HepG2 (cell line): ENCODE measurements around the gene EIF4G1. TPM values are rescaled to one million over a fixed set of nuclear protein-coding genes. Genes with fewer than 3 reads are reported as not detected.

Experiments
- ATAC-seq: fragments of 200-7000 bp; cut with Tn5 transposase; 3 replicates; pipeline ENCODE4 v1.9.1; 2020; ENCODE audit warnings: mild to moderate bottlenecking, moderate library complexity
- BruUV-seq: library from RNA; stranded (reverse); fragments of 400-500 nt; replicated peaks from 2 replicates; lab custom pipeline; 2021; lab: Mats Ljungman, UMichigan
- CTCF ChIA-PET: fragments of 300-600 bp; formaldehyde crosslinking; extraction: SDS; loops from one replicate; lab custom pipeline; 2021; ENCODE audit warnings: low total read pairs, inconsistent platforms, low intra/inter-chr PET ratio; lab: Yijun Ruan, JAX
- POLR2A ChIA-PET: fragments of 350-600 bp; sonication (Branson Sonifier 250); formaldehyde crosslinking; loops from one replicate; lab custom pipeline; 2020; ENCODE audit warnings: antibody characterized with exemption, inconsistent platforms; lab: Yijun Ruan, JAX
- DNase-seq: peaks from one replicate; pipeline ENCODE4 v3.0.0-alpha.2; 2015; ENCODE audit warnings: low spot score
- FAIRE-seq: peaks from 3 replicates; lab custom pipeline; 2011; peaks lifted over from hg19 to GRCh38; lab: Jason Lieb, UNC
- H2AFZ ChIP-seq: one replicate; pipeline ENCODE4 v1.6.1; 2011; ENCODE audit warnings: low read length, inconsistent platforms
- H3K27ac ChIP-seq: fragments of 300-600 bp; 3 replicates; pipeline ENCODE4 v1.8.0; 2011; ENCODE audit warnings: mixed run types, mild to moderate bottlenecking, mixed read lengths, low read length, inconsistent platforms; ENCODE audit not compliant: insufficient read depth; ENCODE audit errors: extremely low read length
- H3K27me3 ChIP-seq, 2 experiments: fragments of 200-600 bp in 1 of 2; 2 replicates in 1 of 2; 3 replicates in 1 of 2; pipeline versions ENCODE4 v1.6.0 to v1.8.0; 2011; ENCODE audit warnings: low read length in 2 of 2, mild to moderate bottlenecking in 2 of 2, moderate library complexity in 2 of 2, inconsistent platforms in 1 of 2; ENCODE audit not compliant: insufficient read depth in 2 of 2, control insufficient read depth in 1 of 2
- H3K36me3 ChIP-seq, 2 experiments: fragments of 200-600 bp in 1 of 2; replicated peaks in 1 of 2; 2 replicates in 1 of 2; 3 replicates in 1 of 2; pipeline versions ENCODE4 v1.5.1 to v1.8.0; 2011; ENCODE audit warnings: low read length in 2 of 2, inconsistent platforms in 1 of 2; ENCODE audit not compliant: insufficient read depth in 2 of 2, control insufficient read depth in 1 of 2
- H3K4me1 ChIP-seq: 2 replicates; pipeline ENCODE4 v1.5.1; 2012; ENCODE audit warnings: low read length, inconsistent platforms; ENCODE audit not compliant: insufficient read depth
- H3K4me2 ChIP-seq: 2 replicates; pipeline ENCODE4 v1.6.0; 2011; ENCODE audit warnings: low read depth, low read length, inconsistent platforms
- H3K4me3 ChIP-seq, 3 experiments: fragments of 200-600 bp in 1 of 3; sonication (generic), shearing (Covaris generic) in 1 of 3; replicated peaks in 1 of 3; 2 replicates each; pipeline ENCODE4 v1.5.1; 2011 to 2016; ENCODE audit warnings: low read length in 3 of 3, inconsistent platforms in 2 of 3, low read depth in 2 of 3, mild to moderate bottlenecking in 2 of 3, control low read depth in 1 of 3, mixed read lengths in 1 of 3; ENCODE audit not compliant: insufficient read depth in 1 of 3
- H3K79me2 ChIP-seq: one replicate; pipeline ENCODE4 v1.6.1; 2011; ENCODE audit warnings: low read length, inconsistent platforms; ENCODE audit not compliant: insufficient read depth
- H3K9ac ChIP-seq: 2 replicates; pipeline ENCODE4 v1.6.0; 2011; ENCODE audit warnings: mild to moderate bottlenecking, low read depth, low read length, inconsistent platforms; ENCODE audit not compliant: insufficient read depth
- H3K9me3 ChIP-seq: 2 replicates; pipeline ENCODE4 v1.5.1; 2012; ENCODE audit warnings: mild to moderate bottlenecking, low read length
- H4K20me1 ChIP-seq: 2 replicates; pipeline ENCODE4 v1.6.0; 2011; ENCODE audit warnings: inconsistent platforms, mild to moderate bottlenecking, low read length, moderate library complexity; ENCODE audit not compliant: insufficient read depth
- CSRNP2 ChIP-seq: sonication (generic); formaldehyde crosslinking; conservative IDR thresholded peaks from 2 replicates; pipeline ENCODE4 v1.8.0; 2022; ENCODE audit warnings: low read depth, missing genetic modification reagents
- FOXO1 ChIP-seq: sonication (generic); formaldehyde crosslinking; IDR thresholded peaks from 2 replicates; pipeline ENCODE4 v1.4.0; 2020; ENCODE audit warnings: missing genetic modification reagents
- MLX ChIP-seq: IDR thresholded peaks from 2 replicates; pipeline ENCODE4 v1.6.1; 2016
- POLR2G ChIP-seq: fragments of 200-400 bp; formaldehyde crosslinking; IDR thresholded peaks from 2 replicates; pipeline ENCODE4 v1.6.1; 2018; ENCODE audit warnings: mild to moderate bottlenecking, low read depth, low read length, moderate library complexity
- RBM22 ChIP-seq: fragments of 200-400 bp; formaldehyde crosslinking; optimal IDR thresholded peaks from 2 replicates; pipeline ENCODE3; 2017; ENCODE audit warnings: mild to moderate bottlenecking, low read length, moderate library complexity
- RCOR2 ChIP-seq: IDR thresholded peaks from 2 replicates; pipeline ENCODE4 v1.6.1; 2016; ENCODE audit warnings: missing biosample characterization, missing genetic modification reagents
- SRSF9 ChIP-seq: fragments of 200-400 bp; formaldehyde crosslinking; IDR thresholded peaks from 2 replicates; pipeline ENCODE4 v1.6.1; 2018; ENCODE audit warnings: borderline replicate concordance, mild to moderate bottlenecking, low read depth, low read length; ENCODE audit not compliant: insufficient read depth, poor library complexity, severe bottlenecking
- TEAD2 ChIP-seq: sonication (generic); formaldehyde crosslinking; IDR thresholded peaks from 2 replicates; pipeline ENCODE4 v1.9.0; 2021; ENCODE audit warnings: missing genetic modification reagents
- XBP1 ChIP-seq: sonication (generic); formaldehyde crosslinking; IDR thresholded peaks from 2 replicates; pipeline ENCODE4 v1.5.0; 2020; ENCODE audit warnings: missing genetic modification reagents
- ZBTB8A ChIP-seq: sonication (generic); formaldehyde crosslinking; IDR thresholded peaks from 2 replicates; pipeline ENCODE4 v1.4.0; 2020; ENCODE audit warnings: mild to moderate bottlenecking, low read depth, missing genetic modification reagents, borderline replicate concordance
- ZIK1 ChIP-seq: sonication (generic); formaldehyde crosslinking; IDR thresholded peaks from 2 replicates; pipeline ENCODE4 v1.5.0; 2020; ENCODE audit warnings: mild to moderate bottlenecking, low read depth, missing genetic modification reagents, borderline replicate concordance
- ZNF563 ChIP-seq: sonication (generic); formaldehyde crosslinking; IDR thresholded peaks from 2 replicates; pipeline ENCODE4 v1.8.0; 2022; ENCODE audit warnings: mild to moderate bottlenecking, moderate library complexity, missing genetic modification reagents
- WGBS: methylation state at CpG from one replicate; pipeline ENCODE4 v1.1.6; 2017; ENCODE audit warnings: low lambda C conversion rate; 5-methylcytosine and 5-hydroxymethylcytosine counted together
- in situ Hi-C: cut with HindIII; loops from 2 replicates; pipeline ENCODE4 v1.10.0; 2017; ENCODE audit warnings: low pct_unique_long_range_greater_than_20kb; ENCODE audit not compliant: extremely low pct_ligation_motif_present
- intact Hi-C: fragments of 100-400 bp; cut with micrococcal nuclease; formaldehyde crosslinking; loops from one replicate; pipeline ENCODE4 v1.10.0; 2022; ENCODE audit not compliant: unreplicated experiment
- polyA plus RNA-seq, 8 experiments: library from polyadenylated mRNA; depleted of rRNA in 3 of 8; stranded (reverse) in 7 of 8; unstranded in 1 of 8; fragments of >200 nt; fragmentation: Illumina TruSeq in 4 of 8; extraction: Trizol in 4 of 8; gene quantifications; 2 replicates each; pipeline versions ENCODE4 v1.2.1 to v1.2.3, GENCODE V29; 2011 to 2016; ENCODE audit warnings: low read depth in 4 of 8, missing spikeins in 1 of 8, mixed read lengths in 1 of 8; ENCODE audit not compliant: insufficient read depth in 1 of 8
- total RNA-seq, 5 experiments: library from RNA; depleted of rRNA; stranded (reverse); fragments of >200 nt; fragmentation: Illumina TruSeq; extraction: Trizol; gene quantifications; 2 replicates each; pipeline ENCODE4 v1.2.3, GENCODE V29; 2016; ENCODE audit warnings: low read depth in 1 of 5

EIF4G1 gene
- total and polyA plus RNA-seq, 2 of the 13 experiments (the other 11 are each of a cell fraction or from before 2014, with no cell fraction given), result 208 to 213 TPM

GRCh38 chr3:184333190-184333589, 18.8 kb downstream of the EIF4G1 start:
- BruUV-seq, result TSS peak; percentile 31
- no peak overlapping the region for H3K4me2 ChIP-seq
- CTCF ChIA-PET, result no interaction called here
- H3K36me3 ChIP-seq, result peaks cover 31 to 59% of the 10 kb centered on the region in 2 experiments
- no peak overlapping the region for H3K4me3 ChIP-seq
- no peak for FAIRE-seq
- in situ Hi-C loops, result no loop called here
- 0 out of 2 replicates have a peak, but pooled peaks have one; percentile 5 for TF ChIP-seq POLR2G
- no peak for TF ChIP-seq ZIK1
- TF ChIP-seq RBM22, result peak; percentile 9
- TF ChIP-seq, all 625 proteins: peak for 2
- H2AFZ ChIP-seq, result no peak overlapping the region
- no peak overlapping the region for H3K9ac ChIP-seq
- DNase-seq (no peak), ATAC-seq (no peak)
- peaks cover 19% of the 10 kb centered on the region; the same call in 1 of the 2 replicates for H4K20me1 ChIP-seq
- H3K9me3 ChIP-seq, result no peaks in the 10 kb centered on the region
- no peak overlapping the region for H3K27ac ChIP-seq
- POLR2A ChIA-PET, result interaction anchor here (1.0 to 1.4 kb wide), 2 partner anchors 15 to 17 kb away, joined by 3 read pairs; no protein-coding TSS in a partner anchor
- H3K27me3 ChIP-seq, result no peaks in the 10 kb centered on the region; a peak in 1 of 5 replicates
- H3K79me2 ChIP-seq, result peaks cover 16% of the 10 kb centered on the region
- 97% methylated on average over 6 of the region's 6 CpGs for WGBS
- peaks cover 18% of the 10 kb centered on the region for H3K4me1 ChIP-seq
- intact Hi-C loops, result no loop called here

GRCh38 chr3:184333700-184334099, 19.3 kb downstream of the EIF4G1 start:
- in situ Hi-C loops (no loop called here), intact Hi-C loops (no loop called here)
- no TSS peak for BruUV-seq
- no peak for ATAC-seq
- no peak for TF ChIP-seq RCOR2 (CRISPR knock-in tag)
- TF ChIP-seq MLX (CRISPR knock-in tag), result no peak
- TF ChIP-seq CSRNP2 (CRISPR knock-in tag), result no peak
- no peak for TF ChIP-seq FOXO1 (CRISPR knock-in tag)
- no peak for TF ChIP-seq XBP1 (CRISPR knock-in tag)
- TF ChIP-seq SRSF9, result no peak
- no peak for TF ChIP-seq ZBTB8A
- TF ChIP-seq ZNF563 (CRISPR knock-in tag), result no peak
- TF ChIP-seq TEAD2 (CRISPR knock-in tag), result no peak
- ChIA-PET POLR2A (interaction anchor here (1.0 to 1.4 kb wide), 2 partner anchors 15 to 17 kb away, joined by 3 read pairs; no protein-coding TSS in a partner anchor), CTCF (no interaction called here)
- Histone ChIP-seq H3K79me2 (peaks cover 16% of the 10 kb centered on the region), H3K4me3 (no peak overlapping the region), H3K27me3 (no peaks in the 10 kb centered on the region; a peak in 1 of 5 replicates), H3K4me2 (no peak overlapping the region), H3K9ac (no peak overlapping the region), H3K27ac (no peak overlapping the region), H4K20me1 (peaks cover 19% of the 10 kb centered on the region; the same call in 1 of the 2 replicates), H3K9me3 (no peaks in the 10 kb centered on the region), H3K36me3 (peaks cover 29 to 54% of the 10 kb centered on the region in 2 experiments), H3K4me1 (peaks cover 18% of the 10 kb centered on the region), H2AFZ (no peak overlapping the region)
- WGBS, result 88% methylated on average over 3 of the region's 3 CpGs
- no peak for DNase-seq
- FAIRE-seq, result no peak
